ENCODE results near the gene CAB39L.

GRCh38 chr13:49288458-49288857 lies 155.4 kb downstream of the CAB39L start:
- TF ChIP-seq CTCF (IDR thresholded peaks at IDR 0.05) = no peak
- no peak for TF ChIP-seq RFX5 (IDR thresholded peaks at IDR 0.05; ENCODE audit: low read length)
- no peak for TF ChIP-seq IRF3 (IDR thresholded peaks at IDR 0.05; ENCODE audit: low read depth, low read length)
